Measurements from ENCODE around the gene BRAT1.

BRAT1 gene

GRCh38 chr7:2545746-2546425, 9.4 kb downstream of the BRAT1 start:
- no peak overlapping the region for H3K9ac ChIP-seq (ENCODE audit: insufficient read length)
- H3K9me3 ChIP-seq (ENCODE audit: low read depth, low read length): no peaks in the 10 kb centered on the region
- no peak for TF ChIP-seq EZH2 (IDR thresholded peaks at IDR 0.05)
- no peak for TF ChIP-seq POLR2AphosphoS5 (IDR thresholded peaks at IDR 0.05; ENCODE audit: borderline replicate concordance, low read depth, low read length)
- TF ChIP-seq FOXP2 (optimal IDR thresholded peaks at IDR 0.05; ENCODE audit: control extremely low read depth, extremely low read length, insufficient read depth): no peak

GRCh38 chr7:2544541-2545188, 10.7 kb downstream of the BRAT1 start:
- H3K27ac ChIP-seq: no peak overlapping the region

More at GRCh38 chr7:2545746-2546425, 9.4 kb downstream of the BRAT1 start:
- Histone ChIP-seq H3K27ac (no peak overlapping the region), H3K4me3 (no peak overlapping the region), H3K36me3 (ENCODE audit: insufficient read depth, low read length) (peaks cover 58% of the 10 kb centered on the region)
- no peak for DNase-seq (ENCODE audit: low read depth, low spot score)

GRCh38 chr7:2542916-2543871, 12.1 kb downstream of the BRAT1 start:
- H3K9ac ChIP-seq (ENCODE audit: insufficient read length): no peak overlapping the region
- no peak for TF ChIP-seq POLR2AphosphoS5 (IDR thresholded peaks at IDR 0.05; ENCODE audit: borderline replicate concordance, low read depth, low read length)
- no peak for TF ChIP-seq EZH2 (IDR thresholded peaks at IDR 0.05)
- TF ChIP-seq FOXP2 (optimal IDR thresholded peaks at IDR 0.05; ENCODE audit: control extremely low read depth, extremely low read length, insufficient read depth): no peak
- no peak overlapping the region for H3K4me3 ChIP-seq
- no peak overlapping the region for H3K27ac ChIP-seq
- no peak for DNase-seq (ENCODE audit: low read depth, low spot score)
- no peaks in the 10 kb centered on the region for H3K9me3 ChIP-seq (ENCODE audit: low read depth, low read length)
- peaks cover 60% of the 10 kb centered on the region for H3K36me3 ChIP-seq (ENCODE audit: insufficient read depth, low read length)

More at GRCh38 chr7:2544541-2545188, 10.7 kb downstream of the BRAT1 start:
- DNase-seq (ENCODE audit: low read depth, low spot score): no peak
- Histone ChIP-seq H3K36me3 (ENCODE audit: insufficient read depth, low read length) (peaks cover 54% of the 10 kb centered on the region), H3K4me3 (no peak overlapping the region), H3K9ac (ENCODE audit: insufficient read length) (no peak overlapping the region), H3K9me3 (ENCODE audit: low read depth, low read length) (no peaks in the 10 kb centered on the region)
- TF ChIP-seq FOXP2 (optimal IDR thresholded peaks at IDR 0.05; ENCODE audit: control extremely low read depth, extremely low read length, insufficient read depth) (no peak), POLR2AphosphoS5 (IDR thresholded peaks at IDR 0.05; ENCODE audit: borderline replicate concordance, low read depth, low read length) (no peak), EZH2 (IDR thresholded peaks at IDR 0.05) (no peak)

- no peak for TF ChIP-seq EZH2 (IDR thresholded peaks at IDR 0.05)
- TF ChIP-seq POLR2AphosphoS5 (IDR thresholded peaks at IDR 0.05; ENCODE audit: borderline replicate concordance, low read depth, low read length): no peak
- no peak for TF ChIP-seq FOXP2 (optimal IDR thresholded peaks at IDR 0.05; ENCODE audit: control extremely low read depth, extremely low read length, insufficient read depth)
- no peak for DNase-seq (ENCODE audit: low read depth, low spot score)
- H3K27ac ChIP-seq: no peak overlapping the region
- peaks cover 55% of the 10 kb centered on the region for H3K36me3 ChIP-seq (ENCODE audit: insufficient read depth, low read length)
- H3K9me3 ChIP-seq (ENCODE audit: low read depth, low read length): no peaks in the 10 kb centered on the region
- no peak overlapping the region for H3K4me3 ChIP-seq
- no peak overlapping the region for H3K9ac ChIP-seq (ENCODE audit: insufficient read length)
Observed at GRCh38 chr7:2542011-2542915, 13.1 kb downstream of the BRAT1 start.

GRCh38 chr7:2541291-2542010, 13.9 kb downstream of the BRAT1 start:
- Histone ChIP-seq H3K36me3 (ENCODE audit: insufficient read depth, low read length) (peaks cover 49% of the 10 kb centered on the region; the same call in 1 of the 2 replicates), H3K27ac (no peak overlapping the region), H3K9ac (ENCODE audit: insufficient read length) (no peak overlapping the region), H3K4me3 (no peak overlapping the region), H3K9me3 (ENCODE audit: low read depth, low read length) (no peaks in the 10 kb centered on the region)
- no peak; the same call in 1 of the 2 replicates for TF ChIP-seq POLR2AphosphoS5 (IDR thresholded peaks at IDR 0.05; ENCODE audit: borderline replicate concordance, low read depth, low read length)
- no peak for TF ChIP-seq EZH2 (IDR thresholded peaks at IDR 0.05)
- TF ChIP-seq FOXP2 (optimal IDR thresholded peaks at IDR 0.05; ENCODE audit: control extremely low read depth, extremely low read length, insufficient read depth): no peak
- no peak for DNase-seq (ENCODE audit: low read depth, low spot score)

GRCh38 chr7:2540641-2541051, 14.7 kb downstream of the BRAT1 start:
- H3K9ac ChIP-seq (ENCODE audit: insufficient read length): no peak overlapping the region
- no peak for DNase-seq (ENCODE audit: low read depth, low spot score)
- no peaks in the 10 kb centered on the region for H3K9me3 ChIP-seq (ENCODE audit: low read depth, low read length)
- TF ChIP-seq EZH2 (IDR thresholded peaks at IDR 0.05) (no peak), POLR2AphosphoS5 (IDR thresholded peaks at IDR 0.05; ENCODE audit: borderline replicate concordance, low read depth, low read length) (no peak), FOXP2 (optimal IDR thresholded peaks at IDR 0.05; ENCODE audit: control extremely low read depth, extremely low read length, insufficient read depth) (no peak)
- no peak overlapping the region for H3K4me3 ChIP-seq
- peaks cover 42% of the 10 kb centered on the region; the same call in 1 of the 2 replicates for H3K36me3 ChIP-seq (ENCODE audit: insufficient read depth, low read length)
- H3K27ac ChIP-seq: no peak overlapping the region

GRCh38 chr7:2540133-2540532, 15.2 kb downstream of the BRAT1 start:
- no peak overlapping the region for H3K4me3 ChIP-seq
- no peak for DNase-seq (ENCODE audit: low read depth, low spot score)
- no peaks in the 10 kb centered on the region for H3K9me3 ChIP-seq (ENCODE audit: low read depth, low read length)
- no peak overlapping the region for H3K27ac ChIP-seq
- H3K36me3 ChIP-seq (ENCODE audit: insufficient read depth, low read length): peaks cover 42% of the 10 kb centered on the region; the same call in 1 of the 2 replicates
- H3K9ac ChIP-seq (ENCODE audit: insufficient read length): no peak overlapping the region
- no peak for TF ChIP-seq EZH2 (IDR thresholded peaks at IDR 0.05)
- no peak for TF ChIP-seq FOXP2 (optimal IDR thresholded peaks at IDR 0.05; ENCODE audit: control extremely low read depth, extremely low read length, insufficient read depth)
- no peak for TF ChIP-seq POLR2AphosphoS5 (IDR thresholded peaks at IDR 0.05; ENCODE audit: borderline replicate concordance, low read depth, low read length)
